Suprapubic skin (tissue), 4 donors: ENCODE data around the gene KLHL26. TPM values are rescaled to one million over a fixed set of nuclear protein-coding genes. Genes with fewer than 3 reads are reported as not detected.

Experiments
- DNase-seq, 2 donors: peaks; one replicate each; pipeline ENCODE4 v3.0.0-alpha.2; 2019; ENCODE audit warnings: low spot score in 2 of 2
- H3K27ac ChIP-seq: fragments of 200-600 bp; sonication (generic); one replicate; pipeline ENCODE4 v1.5.1; 2019
- H3K27me3 ChIP-seq: fragments of 200-600 bp; sonication (generic); one replicate; pipeline ENCODE4 v1.5.1; 2019
- H3K36me3 ChIP-seq: fragments of 200-600 bp; sonication (generic); one replicate; pipeline ENCODE4 v1.5.1; 2019
- H3K4me1 ChIP-seq: fragments of 200-600 bp; sonication (generic); one replicate; pipeline ENCODE4 v1.5.1; 2019
- H3K4me3 ChIP-seq: fragments of 200-600 bp; sonication (generic); one replicate; pipeline ENCODE4 v1.5.1; 2019; ENCODE audit warnings: mild to moderate bottlenecking
- H3K9me3 ChIP-seq: fragments of 200-600 bp; sonication (generic); one replicate; pipeline ENCODE4 v1.5.1; 2019
- CTCF ChIP-seq, 2 donors: fragments of 200-600 bp in 1 of 2; fragments of 450-650 bp in 1 of 2; sonication (generic) in 1 of 2; IDR thresholded peaks; one replicate each; pipeline ENCODE4 v1.5.1; 2016 to 2019; ENCODE audit warnings: antibody characterized with exemption in 2 of 2, mild to moderate bottlenecking in 1 of 2, moderate library complexity in 1 of 2
- EP300 ChIP-seq: sonication (generic); formaldehyde crosslinking; IDR thresholded peaks from one replicate; pipeline ENCODE4 v1.6.1; 2017; ENCODE audit warnings: antibody characterized with exemption
- POLR2A ChIP-seq, 2 donors: fragments of 450-650 bp; IDR thresholded peaks; one replicate each; pipeline ENCODE4 v1.6.1; 2017; ENCODE audit warnings: antibody characterized with exemption in 2 of 2, mild to moderate bottlenecking in 2 of 2, moderate library complexity in 2 of 2
- POLR2AphosphoS5 ChIP-seq, 3 donors: sonication (generic); formaldehyde crosslinking; IDR thresholded peaks; one replicate each; pipeline ENCODE4 v1.6.1; 2017; ENCODE audit warnings: antibody characterized with exemption in 3 of 3
- WGBS: methylation state at CpG from one replicate; pipeline ENCODE4 v1.1.5; 2018; 5-methylcytosine and 5-hydroxymethylcytosine counted together
- total RNA-seq, 4 donors: library from RNA; depleted of rRNA; stranded (reverse); fragments of >200 nt; gene quantifications; one replicate each; pipeline ENCODE4 v1.1.0, GENCODE V29; 2016

Gene KLHL26
- total RNA-seq, 4 donors from 2014 or later, result 6.9 to 26.5 (median 11.5) TPM

- no peaks in the 10 kb centered on the region for H3K27me3 ChIP-seq
- no peak overlapping the region for H3K27ac ChIP-seq
- H3K4me1 ChIP-seq, result peaks cover 11% of the 10 kb centered on the region
- DNase-seq, result no peak
- H3K4me3 ChIP-seq, result no peak overlapping the region
- peaks cover 25% of the 10 kb centered on the region for H3K36me3 ChIP-seq
- TF ChIP-seq EP300 (no peak), POLR2A (IDR thresholded peaks at IDR 0.05) (no peak), CTCF (IDR thresholded peaks at IDR 0.05) (no peak), POLR2AphosphoS5 (IDR thresholded peaks at IDR 0.05) (no peak)
- no peaks in the 10 kb centered on the region for H3K9me3 ChIP-seq
- 65% methylated on average over 16 of the region's 24 CpGs for WGBS
Measured at GRCh38 chr19:18672044-18672451, 35.2 kb downstream of the KLHL26 start.

GRCh38 chr19:18672606-18673337, 35.9 kb downstream of the KLHL26 start:
- Histone ChIP-seq H3K27ac (no peak overlapping the region), H3K4me3 (no peak overlapping the region), H3K36me3 (peaks cover 21% of the 10 kb centered on the region), H3K9me3 (no peaks in the 10 kb centered on the region), H3K27me3 (no peaks in the 10 kb centered on the region), H3K4me1 (peaks cover 19% of the 10 kb centered on the region)
- WGBS, result 51% methylated on average over 11 of the region's 13 CpGs
- no peak for DNase-seq
- TF ChIP-seq CTCF (IDR thresholded peaks at IDR 0.05) (no peak), EP300 (no peak), POLR2A (IDR thresholded peaks at IDR 0.05) (no peak), POLR2AphosphoS5 (IDR thresholded peaks at IDR 0.05) (no peak)

- no peaks in the 10 kb centered on the region for H3K27me3 ChIP-seq
- TF ChIP-seq POLR2AphosphoS5 (IDR thresholded peaks at IDR 0.05) (no peak), CTCF (IDR thresholded peaks at IDR 0.05) (no peak), EP300 (no peak), POLR2A (IDR thresholded peaks at IDR 0.05) (no peak)
- no peak overlapping the region for H3K27ac ChIP-seq
- H3K4me3 ChIP-seq, result no peak overlapping the region
- no peak for DNase-seq
- 71% methylated on average over 9 of the region's 11 CpGs for WGBS
- H3K36me3 ChIP-seq, result peaks cover 3% of the 10 kb centered on the region
- H3K4me1 ChIP-seq, result peaks cover 28% of the 10 kb centered on the region
- H3K9me3 ChIP-seq, result no peaks in the 10 kb centered on the region
Measured at GRCh38 chr19:18674616-18675015, 37.8 kb downstream of the KLHL26 start.

- no peaks in the 10 kb centered on the region for H3K9me3 ChIP-seq
- no peak overlapping the region for H3K27ac ChIP-seq
- WGBS, result 67% methylated on average over 5 of the region's 5 CpGs
Measured at GRCh38 chr19:18675779-18676178, 39.0 kb downstream of the KLHL26 start.

More at GRCh38 chr19:18675779-18676178, 39.0 kb downstream of the KLHL26 start:
- no peaks in the 10 kb centered on the region for H3K36me3 ChIP-seq
- DNase-seq, result no peak
- H3K4me1 ChIP-seq, result peaks cover 28% of the 10 kb centered on the region
- TF ChIP-seq CTCF (IDR thresholded peaks at IDR 0.05) (no peak), POLR2A (IDR thresholded peaks at IDR 0.05) (no peak), POLR2AphosphoS5 (IDR thresholded peaks at IDR 0.05) (no peak), EP300 (no peak)
- no peak overlapping the region for H3K4me3 ChIP-seq
- no peaks in the 10 kb centered on the region for H3K27me3 ChIP-seq
